Fibroblast of peridontal ligament (primary cell): Measurements from ENCODE around the gene PFKFB2.
"Not testable (repeated sequence)": the region's sequence is repeated elsewhere in the genome, so short reads cannot be mapped to it uniquely, and the experiment has no call there.

ENCODE experiments used
- DNase-seq: peaks from one replicate; pipeline ENCODE4 v3.0.0-alpha.2; 2010; ENCODE audit errors: extremely low read depth

The PFKFB2 gene

DNA sequence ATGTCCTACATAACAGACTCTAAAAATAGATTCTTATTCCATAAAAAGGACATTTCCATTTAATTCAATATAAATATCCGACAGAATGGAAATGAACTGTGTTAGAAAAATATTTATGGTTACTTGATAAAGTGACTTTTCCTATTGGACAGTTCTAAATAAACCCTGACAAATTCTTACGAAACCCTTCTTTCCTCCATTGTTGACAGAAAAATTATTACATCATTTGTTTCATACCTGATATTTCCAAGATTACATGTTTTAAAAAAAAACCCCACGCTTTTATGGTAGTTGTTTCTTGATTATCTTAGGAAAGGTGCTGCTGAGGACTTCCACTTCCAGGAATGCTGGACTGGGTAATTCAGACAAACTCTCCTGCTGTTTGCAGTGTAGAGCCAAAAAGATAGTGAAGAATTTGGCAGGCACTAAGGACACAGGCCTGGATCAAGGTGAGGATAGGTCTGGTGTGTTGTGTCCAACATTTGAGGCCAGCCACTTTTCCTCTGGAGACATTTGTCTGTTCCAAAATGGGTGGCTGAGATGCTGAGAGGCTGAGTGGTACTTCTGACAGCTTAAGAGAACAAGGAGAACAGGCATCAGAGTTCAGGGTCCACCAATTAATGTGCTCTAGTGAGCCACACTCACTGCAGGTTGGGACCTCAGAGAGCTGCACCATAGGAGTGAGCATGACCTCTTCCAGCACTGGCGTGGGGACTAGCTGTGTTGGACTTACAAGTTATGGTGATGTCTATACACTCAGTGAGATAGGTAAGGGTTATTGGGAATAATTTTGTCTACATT is 13.5 kb upstream of the PFKFB2 start:
- DNase-seq = no peak

DNA sequence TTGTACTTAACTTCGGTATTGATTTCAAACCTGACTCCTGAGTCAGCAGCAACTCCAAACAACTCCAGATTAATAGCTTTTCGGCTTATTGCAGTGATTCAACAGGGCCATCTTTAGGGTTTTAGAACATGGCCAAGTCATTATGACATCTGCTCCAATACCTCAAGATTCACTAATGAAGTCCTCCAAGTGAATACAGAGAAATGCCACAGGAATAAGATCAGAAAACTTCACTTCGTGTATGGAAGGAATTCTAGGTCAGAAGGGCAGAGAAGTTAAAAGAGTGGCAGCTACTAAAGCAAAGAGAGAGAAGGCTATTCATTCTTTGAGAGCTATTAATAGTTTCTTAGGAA is 12.9 kb upstream of the PFKFB2 start:
- DNase-seq = peak; percentile 8

DNA sequence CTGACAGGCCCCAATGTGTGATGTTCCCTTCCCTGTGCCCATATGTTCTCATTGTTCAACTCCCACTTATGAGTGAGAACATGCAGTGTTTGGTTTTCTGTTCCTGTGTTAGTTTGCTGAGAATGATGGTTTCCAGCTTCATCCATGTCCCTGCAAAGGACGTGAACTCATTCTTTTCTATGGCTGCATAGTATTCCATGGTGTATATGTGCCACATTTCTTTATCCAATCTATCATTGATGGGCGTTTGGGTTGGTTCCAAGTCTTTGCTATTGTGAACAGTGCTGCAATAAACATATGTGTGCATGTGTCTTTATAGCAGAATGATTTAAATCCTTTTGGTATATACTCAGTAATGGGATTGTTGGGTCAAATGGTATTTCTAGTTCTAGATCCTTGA is 11.7 kb upstream of the PFKFB2 start:
- DNase-seq = not testable (repeated sequence)

DNA sequence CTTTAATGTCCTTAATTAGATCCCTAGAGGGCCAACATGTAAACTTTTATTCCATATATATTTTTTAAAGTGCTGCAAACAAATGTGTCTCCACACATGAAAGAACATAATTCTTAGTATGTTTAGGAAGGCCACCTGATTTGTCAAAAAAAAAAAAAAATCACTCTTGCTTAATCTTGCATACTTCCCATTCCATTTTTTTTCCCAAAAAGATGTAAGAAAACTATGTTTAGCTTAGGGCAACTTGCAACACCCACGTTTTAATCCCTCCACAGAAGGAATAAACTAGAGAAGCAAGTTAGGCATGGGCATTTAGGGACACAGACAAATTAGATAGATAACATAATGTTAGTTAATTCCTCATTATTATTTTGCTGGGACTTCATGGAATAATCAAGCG is 7.6 kb upstream of the PFKFB2 start:
- peak; percentile 12 for DNase-seq

DNA sequence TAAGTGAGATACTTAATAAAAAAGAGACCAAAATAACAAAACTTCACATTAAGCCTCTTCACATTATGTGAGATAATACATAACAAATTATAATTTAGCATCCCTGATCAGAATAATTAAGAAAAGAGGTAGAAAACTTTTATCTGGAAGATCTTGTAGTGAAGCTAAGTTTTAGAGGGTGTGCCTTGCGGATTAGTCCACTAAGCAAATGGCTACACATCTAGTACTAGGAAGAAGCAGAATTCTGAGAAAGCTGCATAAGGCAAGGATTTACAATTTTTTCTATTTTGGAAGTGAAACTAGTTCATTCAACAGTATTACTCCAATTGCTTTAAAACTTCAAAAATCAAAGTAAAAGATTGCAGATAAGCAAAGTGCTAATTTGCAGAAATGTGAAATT is 5.6 kb upstream of the PFKFB2 start:
- no peak for DNase-seq

DNA sequence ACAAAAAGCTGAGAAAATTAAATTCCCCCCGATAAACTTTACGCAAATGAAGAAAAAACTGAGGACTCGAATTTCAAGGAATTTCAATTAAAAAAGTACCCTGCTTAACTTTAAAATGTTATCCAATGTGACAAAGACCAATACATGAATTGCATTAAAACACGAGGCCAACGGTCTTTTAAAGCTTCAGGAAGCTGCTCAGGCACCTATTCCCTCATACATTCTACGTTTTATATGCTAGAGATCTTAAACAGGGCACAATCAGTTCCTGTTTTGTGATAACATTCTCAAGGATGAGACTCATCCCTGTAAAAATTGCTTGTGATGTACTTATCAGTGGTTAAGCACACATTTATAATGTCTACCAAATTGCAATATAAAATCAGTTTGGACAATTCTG is 5.0 kb upstream of the PFKFB2 start:
- no peak for DNase-seq

DNA sequence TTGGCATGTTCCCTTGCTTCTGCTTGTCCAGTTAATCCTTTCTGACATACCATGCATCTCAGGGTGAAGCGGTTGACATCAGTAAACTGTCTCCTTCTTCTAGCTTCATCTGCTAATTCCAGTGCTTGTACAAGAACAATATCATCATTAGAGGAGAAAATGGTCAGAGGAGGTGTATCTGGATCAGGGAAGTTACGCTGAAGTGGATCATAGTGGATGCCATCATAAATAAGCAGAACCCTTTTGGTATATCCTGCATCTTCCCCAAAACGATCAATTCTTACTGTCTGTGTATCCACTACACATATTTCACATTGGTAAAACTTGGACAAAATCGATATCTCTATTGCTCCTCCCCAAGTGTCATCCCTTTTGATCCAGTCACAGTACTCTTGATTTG is 4.0 kb upstream of the PFKFB2 start:
- no peak for DNase-seq

DNA sequence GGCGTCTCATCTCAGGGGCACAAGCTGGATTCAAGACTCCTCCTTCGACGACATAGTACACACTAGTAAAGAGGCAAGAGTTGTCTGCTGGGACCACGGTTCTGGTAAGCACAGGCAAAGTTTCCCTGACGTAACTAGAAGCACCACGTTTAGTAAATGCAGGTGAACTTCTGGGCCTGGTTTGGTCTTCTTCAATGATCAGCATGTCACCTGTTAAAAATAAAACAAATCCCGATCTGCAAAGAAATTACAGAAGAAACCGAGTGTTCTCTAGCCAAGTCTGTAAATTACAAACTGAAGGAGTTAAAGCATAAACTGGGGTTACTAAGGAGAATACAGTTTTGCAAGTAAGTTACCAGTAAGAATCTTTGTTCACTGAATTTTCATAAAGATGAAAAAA is 3.6 kb upstream of the PFKFB2 start:
- no peak for DNase-seq

DNA sequence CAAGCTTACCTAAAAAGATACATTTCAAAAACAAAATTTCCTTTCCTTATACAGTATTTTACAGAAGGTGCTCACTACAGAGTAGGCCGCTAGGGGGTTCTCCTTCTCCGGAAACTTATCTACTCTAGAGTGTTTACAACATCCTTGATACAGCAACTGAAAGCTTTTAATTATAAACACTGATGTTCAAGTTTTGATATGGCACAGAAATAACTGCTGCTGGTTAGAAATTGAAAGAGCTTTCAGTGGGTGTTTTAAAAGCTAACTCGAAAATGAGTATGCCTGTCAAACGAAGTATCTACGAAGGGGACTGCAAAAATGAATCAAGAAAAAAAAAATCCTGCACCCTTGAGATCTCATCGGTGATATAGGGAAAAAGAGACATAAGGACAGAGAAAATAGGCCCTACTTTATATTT is 3.1 kb upstream of the PFKFB2 start:
- peak; percentile 68 for DNase-seq

DNA sequence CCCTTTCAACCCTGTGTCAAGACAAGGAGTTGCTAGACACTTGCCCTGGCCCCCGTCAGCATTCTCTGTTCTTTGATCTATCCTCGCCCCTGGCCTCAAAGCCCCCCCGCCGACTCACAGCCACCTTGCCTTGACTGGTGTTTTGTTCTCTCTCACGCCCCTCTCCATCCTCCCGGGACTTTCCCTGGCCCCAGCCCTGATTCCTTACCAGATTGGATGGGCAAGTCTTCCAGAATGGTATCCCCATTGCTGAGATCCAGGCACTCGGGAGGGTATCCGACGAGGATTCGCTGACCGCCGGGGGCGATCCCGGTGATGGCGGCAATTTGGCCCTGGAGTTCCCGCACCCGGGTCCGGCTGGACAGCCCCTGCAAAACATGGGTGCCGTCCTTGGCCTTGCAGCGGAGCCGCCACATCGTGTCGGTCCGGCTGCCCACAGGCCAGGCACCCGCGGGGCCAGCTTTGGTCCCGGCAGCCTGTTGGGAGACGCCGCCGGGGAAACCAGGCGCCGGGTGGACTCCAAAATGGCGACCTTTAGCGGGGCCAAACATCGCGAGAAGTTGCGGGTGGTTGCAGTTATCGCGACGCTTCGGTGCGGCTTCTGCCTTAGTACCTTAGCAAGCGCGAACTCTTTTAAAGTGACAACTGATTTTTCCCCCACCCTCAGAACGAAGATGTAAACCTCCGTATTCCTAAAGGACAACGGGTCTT is 2.4 kb upstream of the PFKFB2 start:
- DNase-seq = peak; percentile 93

DNA sequence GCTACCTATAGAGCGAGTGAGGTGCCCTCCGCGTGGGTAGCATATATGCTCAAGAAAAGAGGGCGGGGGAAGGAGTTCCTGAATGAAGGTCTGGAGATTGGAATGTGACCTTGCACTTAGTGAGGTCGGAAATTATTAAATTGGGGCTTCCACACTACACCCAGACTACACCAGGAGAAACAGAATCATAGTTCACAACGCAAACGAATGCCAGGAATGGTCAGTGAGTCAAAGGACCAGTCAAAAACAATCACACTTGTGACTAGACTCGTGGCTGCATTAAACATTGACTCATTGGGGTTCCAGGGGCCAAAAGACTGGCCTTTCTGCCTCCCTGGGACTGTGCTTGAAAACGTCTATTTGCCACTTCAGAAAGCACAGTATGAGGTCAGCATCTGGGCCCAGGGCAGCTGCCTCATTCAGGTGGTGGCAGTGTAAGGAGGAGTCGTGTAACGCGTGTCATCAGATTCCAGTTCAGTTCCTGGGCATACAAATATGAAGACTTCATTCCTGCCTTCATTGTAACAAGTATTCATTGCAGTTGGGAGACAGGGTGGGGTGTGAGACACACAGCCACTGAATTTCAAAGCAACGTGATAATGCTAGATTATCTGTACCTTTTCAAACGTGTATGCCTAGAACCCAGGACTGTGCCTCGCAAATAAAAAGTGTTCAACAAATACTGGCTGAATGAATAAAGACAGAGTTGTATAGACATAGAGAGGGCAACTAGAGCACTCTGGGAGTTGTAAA is 1.7 kb upstream of the PFKFB2 start, which contains the start of gene YOD1:
TSS of gene YOD1 (minus strand) at position 18 of the 753 bp plus-strand sequence. CDS start 178 bp downstream, outside the sequence.
- no peak for DNase-seq

GRCh38 chr1:207054491-207054890 is 1.4 kb downstream of the PFKFB2 start:
- DNase-seq = no peak

- no peak for DNase-seq
These were observed 2.4 kb downstream of the PFKFB2 start for GRCh38 chr1:207055386-207056001.

GRCh38 chr1:207056673-207057072 is 3.6 kb downstream of the PFKFB2 start:
- DNase-seq = no peak

DNA sequence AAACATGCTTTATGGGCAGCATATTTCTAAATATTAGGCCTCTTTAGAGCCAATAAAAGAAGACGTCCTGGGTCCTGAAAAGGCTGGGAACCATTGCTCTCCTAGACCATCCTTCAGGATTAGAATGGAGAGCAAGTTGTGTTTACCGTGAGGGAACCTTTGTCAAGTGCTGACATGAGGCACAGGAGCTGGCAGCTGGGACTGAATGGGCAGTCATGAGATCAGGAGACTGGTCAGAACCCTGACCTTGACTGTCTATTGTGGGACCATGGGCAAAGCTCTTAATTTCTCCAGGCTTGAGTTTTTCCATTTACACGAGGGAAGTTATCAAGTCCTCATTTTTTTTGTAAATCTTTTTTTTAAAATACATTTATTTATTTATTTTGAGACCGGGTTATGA is 5.2 kb downstream of the PFKFB2 start:
- no peak for DNase-seq

DNA sequence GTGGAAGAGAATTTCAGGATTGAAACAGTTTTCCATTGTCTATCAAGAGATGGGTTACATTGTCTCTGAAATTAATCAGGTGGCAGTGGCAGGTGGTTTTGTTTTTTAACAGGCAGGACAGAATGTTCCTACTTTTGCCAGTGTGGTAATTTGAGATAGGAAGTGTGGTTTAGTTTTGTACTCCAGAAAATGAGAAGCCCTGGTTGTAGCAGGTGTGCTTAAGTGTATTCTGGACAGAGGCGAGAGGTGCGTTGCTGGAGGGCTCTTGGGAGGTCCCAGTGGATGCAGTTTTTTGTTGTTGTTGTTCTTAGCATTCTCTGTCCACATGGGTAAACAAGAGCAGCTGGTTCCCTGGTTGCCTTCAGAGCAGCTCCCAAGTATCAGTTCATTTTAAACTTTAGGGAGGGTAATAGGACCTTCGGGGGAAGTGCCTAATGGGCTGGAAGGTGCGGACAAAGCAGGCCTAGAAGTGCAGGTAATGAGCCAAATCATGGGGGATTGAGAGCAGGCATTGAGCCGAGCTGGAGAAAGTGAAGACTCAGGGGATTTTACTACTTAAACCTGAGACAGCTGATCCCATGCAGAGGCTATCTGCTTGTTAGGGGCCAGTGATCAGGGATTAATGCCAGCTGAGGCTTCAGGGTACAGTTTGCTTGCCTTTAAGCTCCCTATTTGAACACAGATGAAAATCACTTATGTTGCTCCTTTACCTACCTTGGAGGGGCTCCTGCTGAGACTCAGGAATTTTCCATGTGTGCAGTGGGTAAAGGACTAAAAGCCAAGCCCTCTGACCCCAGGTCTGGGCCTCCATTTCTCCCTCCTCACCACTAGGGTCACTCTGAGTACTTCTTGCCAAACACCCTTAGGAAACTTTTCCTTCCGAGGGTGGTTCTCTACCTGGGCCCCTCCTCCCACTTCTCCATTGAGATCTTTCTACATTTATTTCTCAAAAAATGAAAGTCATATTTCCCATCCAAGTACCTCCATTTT is 6.1 kb downstream of the PFKFB2 start:
- DNase-seq = no peak

DNA sequence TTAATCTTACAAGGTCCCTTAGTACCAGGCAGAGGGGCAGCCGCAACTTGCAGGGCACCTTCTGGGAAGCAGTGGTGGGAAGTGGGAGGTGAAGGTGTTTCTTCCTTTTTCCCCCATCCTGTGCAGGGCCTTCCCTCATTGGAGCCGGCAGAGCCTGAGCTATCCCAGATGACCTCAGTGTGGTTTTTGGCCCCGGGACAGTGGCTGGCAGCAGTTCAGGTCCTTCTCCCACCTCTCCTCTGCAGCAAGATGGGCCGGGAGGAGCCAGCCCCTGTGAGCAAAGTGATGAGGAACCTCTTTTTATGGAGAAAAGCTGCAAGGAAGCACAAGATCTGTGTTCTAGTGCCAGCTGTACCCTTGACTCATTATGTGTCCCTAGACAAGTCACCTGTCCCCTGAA is 6.8 kb downstream of the PFKFB2 start:
- DNase-seq = no peak

- no peak for DNase-seq
These were observed 7.5 kb downstream of the PFKFB2 start for GRCh38 chr1:207060596-207060995.

GRCh38 chr1:207062058-207062457 is 9.0 kb downstream of the PFKFB2 start:
- DNase-seq = no peak

GRCh38 chr1:207063014-207063413 is 9.9 kb downstream of the PFKFB2 start:
- DNase-seq = no peak

GRCh38 chr1:207064561-207064960 is 11.5 kb downstream of the PFKFB2 start:
- DNase-seq = no peak
